ENCODE data around the gene F10. TPM values are rescaled to one million over a fixed set of nuclear protein-coding genes. Genes with fewer than 3 reads are reported as not detected.

Gene F10
- total and polyA plus RNA-seq, 2 of the 13 experiments (the other 11 are each of a cell fraction or from before 2014, with no cell fraction given), result 58.4 to 237 TPM

DNA sequence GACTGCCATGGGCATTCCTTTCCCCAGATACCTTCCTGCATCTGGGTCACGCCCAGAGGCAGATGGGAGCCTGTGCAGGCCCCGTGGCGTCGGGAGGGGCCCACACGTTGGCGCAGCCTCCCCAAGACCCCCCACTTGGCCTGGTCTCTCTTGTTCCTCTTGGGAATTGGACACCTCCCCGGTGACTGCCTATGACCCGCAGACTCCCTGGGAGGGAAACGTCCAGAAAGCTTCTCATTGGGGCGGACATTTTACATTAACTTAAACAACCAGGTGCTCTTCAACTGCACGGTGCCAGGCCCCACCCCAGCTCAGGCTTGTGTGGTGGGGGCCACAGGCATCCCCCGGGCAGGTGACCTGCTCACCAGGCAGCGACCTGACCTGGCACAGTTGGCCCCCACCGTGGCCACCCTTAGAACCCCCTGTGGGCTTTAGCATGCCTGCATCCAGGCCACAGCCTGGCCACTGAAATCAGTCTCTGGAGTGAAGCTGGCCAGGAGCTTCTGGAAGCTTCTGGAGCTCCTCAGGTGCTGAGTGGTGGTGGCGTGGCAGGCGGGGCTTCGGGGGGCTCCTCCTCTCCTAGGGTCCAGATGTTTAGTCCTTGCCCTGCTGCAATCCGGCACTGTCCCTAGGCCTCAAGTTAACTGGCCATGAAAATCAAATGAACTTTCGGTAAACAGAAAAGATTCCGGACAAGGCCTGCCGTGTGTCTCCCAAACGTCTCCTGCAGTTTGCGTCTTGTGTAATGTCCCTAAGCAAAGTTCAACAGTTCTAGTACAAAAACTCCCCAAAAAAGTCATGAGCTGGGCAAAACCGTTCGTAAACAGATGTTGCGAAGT lies 27.3 kb downstream of the F10 start (continued):
- TF ChIP-seq, protein P1, sequence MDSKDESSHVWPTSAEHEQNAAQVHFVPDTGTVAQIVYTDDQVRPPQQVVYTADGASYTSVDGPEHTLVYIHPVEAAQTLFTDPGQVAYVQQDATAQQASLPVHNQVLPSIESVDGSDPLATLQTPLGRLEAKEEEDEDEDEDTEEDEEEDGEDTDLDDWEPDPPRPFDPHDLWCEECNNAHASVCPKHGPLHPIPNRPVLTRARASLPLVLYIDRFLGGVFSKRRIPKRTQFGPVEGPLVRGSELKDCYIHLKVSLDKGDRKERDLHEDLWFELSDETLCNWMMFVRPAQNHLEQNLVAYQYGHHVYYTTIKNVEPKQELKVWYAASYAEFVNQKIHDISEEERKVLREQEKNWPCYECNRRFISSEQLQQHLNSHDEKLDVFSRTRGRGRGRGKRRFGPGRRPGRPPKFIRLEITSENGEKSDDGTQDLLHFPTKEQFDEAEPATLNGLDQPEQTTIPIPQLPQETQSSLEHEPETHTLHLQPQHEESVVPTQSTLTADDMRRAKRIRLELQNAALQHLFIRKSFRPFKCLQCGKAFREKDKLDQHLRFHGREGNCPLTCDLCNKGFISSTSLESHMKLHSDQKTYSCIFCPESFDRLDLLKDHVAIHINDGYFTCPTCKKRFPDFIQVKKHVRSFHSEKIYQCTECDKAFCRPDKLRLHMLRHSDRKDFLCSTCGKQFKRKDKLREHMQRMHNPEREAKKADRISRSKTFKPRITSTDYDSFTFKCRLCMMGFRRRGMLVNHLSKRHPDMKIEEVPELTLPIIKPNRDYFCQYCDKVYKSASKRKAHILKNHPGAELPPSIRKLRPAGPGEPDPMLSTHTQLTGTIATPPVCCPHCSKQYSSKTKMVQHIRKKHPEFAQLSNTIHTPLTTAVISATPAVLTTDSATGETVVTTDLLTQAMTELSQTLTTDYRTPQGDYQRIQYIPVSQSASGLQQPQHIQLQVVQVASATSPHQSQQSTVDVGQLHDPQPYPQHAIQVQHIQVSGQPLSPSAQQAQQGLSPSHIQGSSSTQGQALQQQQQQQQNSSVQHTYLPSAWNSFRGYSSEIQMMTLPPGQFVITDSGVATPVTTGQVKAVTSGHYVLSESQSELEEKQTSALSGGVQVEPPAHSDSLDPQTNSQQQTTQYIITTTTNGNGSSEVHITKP (CRISPR knock-in tag; IDR thresholded peaks at IDR 0.05; ENCODE audit: low read depth), result peak; percentile 57; the same call in 1 of the 2 replicates
- TF ChIP-seq RBM39 (IDR thresholded peaks at IDR 0.05; ENCODE audit: low read depth, low read length, poor library complexity, severe bottlenecking) (no peak), GATA4 (IDR thresholded peaks at IDR 0.05; ENCODE audit: borderline replicate concordance, low read depth) (peak; percentile 45; the same call in 1 of the 2 replicates), POGZ (CRISPR knock-in tag; IDR thresholded peaks at IDR 0.05) (no peak), ZNF782 (CRISPR knock-in tag; IDR thresholded peaks at IDR 0.05; ENCODE audit: borderline replicate concordance) (0 out of 2 replicates have a peak, but pooled peaks have one; percentile 46), ZNF670 (CRISPR knock-in tag; IDR thresholded peaks at IDR 0.05; ENCODE audit: borderline replicate concordance) (no peak), HCFC1 (IDR thresholded peaks at IDR 0.05; ENCODE audit: low read depth, low read length) (no peak), GATAD1 (CRISPR knock-in tag; IDR thresholded peaks at IDR 0.05) (no peak), ZNF33B (CRISPR knock-in tag; IDR thresholded peaks at IDR 0.05) (no peak), PPARG (CRISPR knock-in tag; conservative IDR thresholded peaks at IDR 0.05) (peak; percentile 57; the same call in 1 of the 2 replicates), NFKBIZ (CRISPR knock-in tag; IDR thresholded peaks at IDR 0.05) (0 out of 2 replicates have a peak, but pooled peaks have one; percentile 51), IRX3 (CRISPR knock-in tag; IDR thresholded peaks at IDR 0.05; ENCODE audit: borderline replicate concordance, low read depth) (no peak), ZNF296 (CRISPR knock-in tag; conservative IDR thresholded peaks at IDR 0.05) (no peak), ATF7 (IDR thresholded peaks at IDR 0.05) (no peak), ATF7 (CRISPR knock-in tag; IDR thresholded peaks at IDR 0.05) (no peak)
- TF ChIP-seq, protein P2, sequence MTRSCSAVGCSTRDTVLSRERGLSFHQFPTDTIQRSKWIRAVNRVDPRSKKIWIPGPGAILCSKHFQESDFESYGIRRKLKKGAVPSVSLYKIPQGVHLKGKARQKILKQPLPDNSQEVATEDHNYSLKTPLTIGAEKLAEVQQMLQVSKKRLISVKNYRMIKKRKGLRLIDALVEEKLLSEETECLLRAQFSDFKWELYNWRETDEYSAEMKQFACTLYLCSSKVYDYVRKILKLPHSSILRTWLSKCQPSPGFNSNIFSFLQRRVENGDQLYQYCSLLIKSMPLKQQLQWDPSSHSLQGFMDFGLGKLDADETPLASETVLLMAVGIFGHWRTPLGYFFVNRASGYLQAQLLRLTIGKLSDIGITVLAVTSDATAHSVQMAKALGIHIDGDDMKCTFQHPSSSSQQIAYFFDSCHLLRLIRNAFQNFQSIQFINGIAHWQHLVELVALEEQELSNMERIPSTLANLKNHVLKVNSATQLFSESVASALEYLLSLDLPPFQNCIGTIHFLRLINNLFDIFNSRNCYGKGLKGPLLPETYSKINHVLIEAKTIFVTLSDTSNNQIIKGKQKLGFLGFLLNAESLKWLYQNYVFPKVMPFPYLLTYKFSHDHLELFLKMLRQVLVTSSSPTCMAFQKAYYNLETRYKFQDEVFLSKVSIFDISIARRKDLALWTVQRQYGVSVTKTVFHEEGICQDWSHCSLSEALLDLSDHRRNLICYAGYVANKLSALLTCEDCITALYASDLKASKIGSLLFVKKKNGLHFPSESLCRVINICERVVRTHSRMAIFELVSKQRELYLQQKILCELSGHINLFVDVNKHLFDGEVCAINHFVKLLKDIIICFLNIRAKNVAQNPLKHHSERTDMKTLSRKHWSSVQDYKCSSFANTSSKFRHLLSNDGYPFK (CRISPR knock-in tag; IDR thresholded peaks at IDR 0.05; ENCODE audit: borderline replicate concordance), result peak; percentile 34; the same call in 1 of the 2 replicates
- TF ChIP-seq, protein P3, sequence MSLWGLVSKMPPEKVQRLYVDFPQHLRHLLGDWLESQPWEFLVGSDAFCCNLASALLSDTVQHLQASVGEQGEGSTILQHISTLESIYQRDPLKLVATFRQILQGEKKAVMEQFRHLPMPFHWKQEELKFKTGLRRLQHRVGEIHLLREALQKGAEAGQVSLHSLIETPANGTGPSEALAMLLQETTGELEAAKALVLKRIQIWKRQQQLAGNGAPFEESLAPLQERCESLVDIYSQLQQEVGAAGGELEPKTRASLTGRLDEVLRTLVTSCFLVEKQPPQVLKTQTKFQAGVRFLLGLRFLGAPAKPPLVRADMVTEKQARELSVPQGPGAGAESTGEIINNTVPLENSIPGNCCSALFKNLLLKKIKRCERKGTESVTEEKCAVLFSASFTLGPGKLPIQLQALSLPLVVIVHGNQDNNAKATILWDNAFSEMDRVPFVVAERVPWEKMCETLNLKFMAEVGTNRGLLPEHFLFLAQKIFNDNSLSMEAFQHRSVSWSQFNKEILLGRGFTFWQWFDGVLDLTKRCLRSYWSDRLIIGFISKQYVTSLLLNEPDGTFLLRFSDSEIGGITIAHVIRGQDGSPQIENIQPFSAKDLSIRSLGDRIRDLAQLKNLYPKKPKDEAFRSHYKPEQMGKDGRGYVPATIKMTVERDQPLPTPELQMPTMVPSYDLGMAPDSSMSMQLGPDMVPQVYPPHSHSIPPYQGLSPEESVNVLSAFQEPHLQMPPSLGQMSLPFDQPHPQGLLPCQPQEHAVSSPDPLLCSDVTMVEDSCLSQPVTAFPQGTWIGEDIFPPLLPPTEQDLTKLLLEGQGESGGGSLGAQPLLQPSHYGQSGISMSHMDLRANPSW (CRISPR knock-in tag; IDR thresholded peaks at IDR 0.05; ENCODE audit: borderline replicate concordance), result no peak
- TF ChIP-seq, protein P4, sequence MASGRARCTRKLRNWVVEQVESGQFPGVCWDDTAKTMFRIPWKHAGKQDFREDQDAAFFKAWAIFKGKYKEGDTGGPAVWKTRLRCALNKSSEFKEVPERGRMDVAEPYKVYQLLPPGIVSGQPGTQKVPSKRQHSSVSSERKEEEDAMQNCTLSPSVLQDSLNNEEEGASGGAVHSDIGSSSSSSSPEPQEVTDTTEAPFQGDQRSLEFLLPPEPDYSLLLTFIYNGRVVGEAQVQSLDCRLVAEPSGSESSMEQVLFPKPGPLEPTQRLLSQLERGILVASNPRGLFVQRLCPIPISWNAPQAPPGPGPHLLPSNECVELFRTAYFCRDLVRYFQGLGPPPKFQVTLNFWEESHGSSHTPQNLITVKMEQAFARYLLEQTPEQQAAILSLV (CRISPR knock-in tag; IDR thresholded peaks at IDR 0.05; ENCODE audit: borderline replicate concordance), result no peak
